HG03354 (cell line): ENCODE data around the gene SLC9A6.
A peak's percentile ranks its signal among the peaks of the same experiment; 100 is the strongest.
"Not testable (repeated sequence)": the region's sequence is repeated elsewhere in the genome, so short reads cannot be mapped to it uniquely, and the experiment has no call there.

Experiments used
- ATAC-seq: cut with Tn5 transposase; IDR thresholded peaks from one replicate; pipeline ENCODE4 v1.9.1; 2021; ENCODE audit warnings: mild to moderate bottlenecking; ENCODE audit not compliant: unreplicated experiment, poor library complexity, severe bottlenecking

The SLC9A6 gene

GRCh38 chrX:136025091-136025490, 39.9 kb downstream of the SLC9A6 start:
- ATAC-seq: no peak

- peak; percentile 71 for ATAC-seq
Observed at GRCh38 chrX:136028383-136028984, 43.2 kb downstream of the SLC9A6 start.

- ATAC-seq: no peak
Observed at GRCh38 chrX:136029766-136030165, 44.5 kb downstream of the SLC9A6 start.

GRCh38 chrX:136030303-136031191, 45.3 kb downstream of the SLC9A6 start:
- no peak for ATAC-seq

GRCh38 chrX:136031626-136032025, 46.4 kb downstream of the SLC9A6 start:
- no peak for ATAC-seq

- ATAC-seq: no peak
Observed at GRCh38 chrX:136032370-136032769, 47.1 kb downstream of the SLC9A6 start.

GRCh38 chrX:136034668-136035067, 49.4 kb downstream of the SLC9A6 start:
- ATAC-seq: no peak

GRCh38 chrX:136035663-136036062, 50.4 kb downstream of the SLC9A6 start:
- no peak for ATAC-seq

- no peak for ATAC-seq
Observed at GRCh38 chrX:136039485-136039884, 54.2 kb downstream of the SLC9A6 start.

- no peak for ATAC-seq
Observed at GRCh38 chrX:136039968-136040367, 54.7 kb downstream of the SLC9A6 start.

GRCh38 chrX:136041254-136041812, 56.1 kb downstream of the SLC9A6 start:
- ATAC-seq: no peak

GRCh38 chrX:136045008-136045407, 59.8 kb downstream of the SLC9A6 start:
- ATAC-seq: no peak

- ATAC-seq: no peak
Observed at GRCh38 chrX:136046295-136047015, 61.2 kb downstream of the SLC9A6 start.

- ATAC-seq: no peak
Observed at GRCh38 chrX:136047016-136047642, 61.9 kb downstream of the SLC9A6 start.

GRCh38 chrX:136047969-136048368, 62.7 kb downstream of the SLC9A6 start:
- no peak for ATAC-seq

- ATAC-seq: no peak
Observed at GRCh38 chrX:136048446-136048845, 63.2 kb downstream of the SLC9A6 start.

- ATAC-seq: no peak
Observed at GRCh38 chrX:136049608-136050007, 64.4 kb downstream of the SLC9A6 start.

GRCh38 chrX:136050875-136051274, 65.6 kb downstream of the SLC9A6 start:
- ATAC-seq: not testable (repeated sequence)

GRCh38 chrX:136051611-136052010, 66.4 kb downstream of the SLC9A6 start:
- ATAC-seq: no peak
